Lung (tissue), 12 donors: ENCODE data around the gene OSBPL9. TPM values are rescaled to one million over a fixed set of nuclear protein-coding genes. Genes with fewer than 3 reads are reported as not detected.
A peak's percentile ranks its signal among the peaks of the same experiment; 100 is the strongest.
"Not testable (repeated sequence)": the region's sequence is repeated elsewhere in the genome, so short reads cannot be mapped to it uniquely, and the experiment has no call there.

Experiments used
- ATAC-seq: fragments of 200-7000 bp; cut with Tn5 transposase; one replicate; pipeline ENCODE4 v1.9.1; 2020; ENCODE audit warnings: moderate number of reproducible peaks; ENCODE audit not compliant: insufficient read depth, low FRiP score
- DNase-seq, 3 donors: peaks; one replicate each; pipeline ENCODE4 v3.0.0-alpha.2; 2013 to 2017
- H3K27ac ChIP-seq, 2 donors: one replicate each; pipeline ENCODE4 v1.5.1; 2013; ENCODE audit warnings: mild to moderate bottlenecking in 2 of 2, moderate library complexity in 2 of 2, control low read depth in 1 of 2, inconsistent platforms in 1 of 2, low read depth in 1 of 2, low read length in 1 of 2
- H3K27me3 ChIP-seq, 3 donors: one replicate each; pipeline ENCODE4 v1.5.1; 2013; ENCODE audit warnings: low read length in 2 of 3; ENCODE audit not compliant: control insufficient read depth in 3 of 3, insufficient read depth in 3 of 3
- H3K36me3 ChIP-seq, 4 donors: one replicate each; pipeline ENCODE4 v1.5.1; 2013; ENCODE audit warnings: low read length in 4 of 4, mild to moderate bottlenecking in 1 of 4, moderate library complexity in 1 of 4; ENCODE audit not compliant: control insufficient read depth in 4 of 4, insufficient read depth in 4 of 4
- H3K4me1 ChIP-seq, 5 donors: one replicate each; pipeline ENCODE4 v1.5.1; 2013; ENCODE audit warnings: low read length in 5 of 5, mild to moderate bottlenecking in 2 of 5, moderate library complexity in 1 of 5; ENCODE audit not compliant: control insufficient read depth in 5 of 5, insufficient read depth in 5 of 5
- H3K4me3 ChIP-seq: one replicate; pipeline ENCODE4 v1.5.1; 2013; ENCODE audit warnings: mild to moderate bottlenecking, control low read depth, moderate library complexity
- H3K9ac ChIP-seq, 2 donors: one replicate each; pipeline ENCODE4 v1.5.1; 2013; ENCODE audit warnings: low read length in 2 of 2, control low read depth in 1 of 2; ENCODE audit not compliant: insufficient read depth in 1 of 2
- H3K9me3 ChIP-seq, 4 donors: one replicate each; pipeline ENCODE4 v1.5.1; 2013; ENCODE audit warnings: low read length in 3 of 4, mild to moderate bottlenecking in 1 of 4, moderate library complexity in 1 of 4; ENCODE audit not compliant: control insufficient read depth in 4 of 4, insufficient read depth in 3 of 4
- WGBS, 2 donors: extraction: QIAGEN DNeasy Blood & Tissue Kit; methylation state at CpG; one replicate each; pipeline ENCODE4 v1.1.7; 2013; 5-methylcytosine and 5-hydroxymethylcytosine counted together
- polyA plus RNA-seq, 2 donors: library from polyadenylated mRNA; stranded (reverse); fragments of 200-250 nt; gene quantifications; one replicate each; pipeline ENCODE4 v1.2.1, GENCODE V29; 2013
- total RNA-seq, 2 donors: library from RNA; depleted of rRNA in 1 of 2; stranded (reverse); fragments of >200 nt in 1 of 2; gene quantifications; one replicate each; pipeline ENCODE4 v1.2.1, GENCODE V29; 2014 to 2021
- TF ChIP-seq, protein P1 (sequence below): IDR thresholded peaks from 2 replicates; pipeline ENCODE4 v1.5.1; 2012; ENCODE audit warnings: mild to moderate bottlenecking; ENCODE audit errors: control extremely low read depth, extremely low read depth
- donor health status: control.
- donor health status: control.
- donor health status: Bipolar disorder and iron deficiency.
- donor health status: healthy.
- donor health status: DM: yes; HTN: yes; CAD: no.

Gene OSBPL9
- total and polyA plus RNA-seq, 4 donors: 36.8 to 135 (median 72.4) TPM

DNA sequence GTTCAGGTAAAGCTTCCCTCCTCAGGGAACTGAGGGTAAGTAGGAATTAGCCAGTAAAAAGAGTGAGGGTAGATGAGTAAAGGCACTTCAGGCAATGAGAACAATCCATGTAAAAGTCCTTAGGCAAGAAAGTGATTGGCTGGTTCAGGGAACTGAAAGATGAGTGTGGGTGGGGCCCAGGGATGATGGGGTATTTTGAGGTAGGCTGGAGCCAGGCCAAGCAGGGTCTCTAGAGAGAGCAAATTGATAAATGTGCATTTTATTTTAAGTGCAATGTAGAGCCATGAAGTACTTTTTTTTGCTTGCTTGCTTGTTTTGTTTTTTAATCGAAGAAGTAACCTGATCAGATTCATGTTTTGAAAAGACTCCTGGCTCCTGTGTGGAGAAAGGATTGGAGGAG lies 26.5 kb downstream of the OSBPL9 start:
- ATAC-seq (no peak), DNase-seq (no peak)
- TF ChIP-seq, protein P1, sequence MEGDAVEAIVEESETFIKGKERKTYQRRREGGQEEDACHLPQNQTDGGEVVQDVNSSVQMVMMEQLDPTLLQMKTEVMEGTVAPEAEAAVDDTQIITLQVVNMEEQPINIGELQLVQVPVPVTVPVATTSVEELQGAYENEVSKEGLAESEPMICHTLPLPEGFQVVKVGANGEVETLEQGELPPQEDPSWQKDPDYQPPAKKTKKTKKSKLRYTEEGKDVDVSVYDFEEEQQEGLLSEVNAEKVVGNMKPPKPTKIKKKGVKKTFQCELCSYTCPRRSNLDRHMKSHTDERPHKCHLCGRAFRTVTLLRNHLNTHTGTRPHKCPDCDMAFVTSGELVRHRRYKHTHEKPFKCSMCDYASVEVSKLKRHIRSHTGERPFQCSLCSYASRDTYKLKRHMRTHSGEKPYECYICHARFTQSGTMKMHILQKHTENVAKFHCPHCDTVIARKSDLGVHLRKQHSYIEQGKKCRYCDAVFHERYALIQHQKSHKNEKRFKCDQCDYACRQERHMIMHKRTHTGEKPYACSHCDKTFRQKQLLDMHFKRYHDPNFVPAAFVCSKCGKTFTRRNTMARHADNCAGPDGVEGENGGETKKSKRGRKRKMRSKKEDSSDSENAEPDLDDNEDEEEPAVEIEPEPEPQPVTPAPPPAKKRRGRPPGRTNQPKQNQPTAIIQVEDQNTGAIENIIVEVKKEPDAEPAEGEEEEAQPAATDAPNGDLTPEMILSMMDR: no peak
- Histone ChIP-seq H3K9ac (no peak overlapping the region), H3K36me3 (peaks cover 0 to 3% (median 0%) of the 10 kb centered on the region in 4 donors), H3K4me1 (peaks cover 0 to 40% (median 14%) of the 10 kb centered on the region in 5 donors), H3K4me3 (no peak overlapping the region), H3K27ac (peak overlapping the region; percentile 55 to 90), H3K9me3 (no peaks in the 10 kb centered on the region), H3K27me3 (no peaks in the 10 kb centered on the region)
- 91 to 100% methylated on average over 1 of the region's 1 CpG for WGBS, 2 donors

DNA sequence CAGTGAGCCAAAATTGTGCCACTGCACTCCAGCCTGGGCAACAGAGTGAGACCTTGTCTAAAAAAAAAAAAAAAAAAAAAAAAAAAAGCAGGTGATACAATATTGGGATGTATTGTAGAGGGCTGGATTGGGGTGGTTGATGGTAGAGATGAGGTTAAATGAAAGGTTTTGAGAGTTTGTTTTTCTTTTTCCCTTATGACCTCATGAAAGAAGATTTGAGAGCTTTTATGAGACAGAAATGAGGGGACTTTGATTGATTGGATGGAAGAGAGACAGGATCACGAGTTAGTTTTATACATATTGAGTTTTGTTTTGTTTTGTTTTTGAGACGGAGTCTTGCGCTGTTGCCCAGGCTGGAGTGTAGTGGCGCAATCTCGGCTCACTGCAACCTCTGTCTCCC lies 27.1 kb downstream of the OSBPL9 start:
- peaks cover 0 to 40% (median 17%) of the 10 kb centered on the region in 5 donors for H3K4me1 ChIP-seq
- DNase-seq: no peak
- H3K4me3 ChIP-seq: no peak overlapping the region
- peaks cover 0 to 3% (median 0%) of the 10 kb centered on the region in 4 donors for H3K36me3 ChIP-seq
- H3K27me3 ChIP-seq: no peaks in the 10 kb centered on the region
- WGBS, 2 donors: 90 to 95% methylated on average over 5 of the region's 5 CpGs
- peak overlapping the region in 1 of 2 donors; percentile 12 for H3K27ac ChIP-seq
- TF ChIP-seq, protein P1: no peak
- H3K9ac ChIP-seq: no peak overlapping the region
- no peaks in the 10 kb centered on the region for H3K9me3 ChIP-seq
- no peak for ATAC-seq

DNA sequence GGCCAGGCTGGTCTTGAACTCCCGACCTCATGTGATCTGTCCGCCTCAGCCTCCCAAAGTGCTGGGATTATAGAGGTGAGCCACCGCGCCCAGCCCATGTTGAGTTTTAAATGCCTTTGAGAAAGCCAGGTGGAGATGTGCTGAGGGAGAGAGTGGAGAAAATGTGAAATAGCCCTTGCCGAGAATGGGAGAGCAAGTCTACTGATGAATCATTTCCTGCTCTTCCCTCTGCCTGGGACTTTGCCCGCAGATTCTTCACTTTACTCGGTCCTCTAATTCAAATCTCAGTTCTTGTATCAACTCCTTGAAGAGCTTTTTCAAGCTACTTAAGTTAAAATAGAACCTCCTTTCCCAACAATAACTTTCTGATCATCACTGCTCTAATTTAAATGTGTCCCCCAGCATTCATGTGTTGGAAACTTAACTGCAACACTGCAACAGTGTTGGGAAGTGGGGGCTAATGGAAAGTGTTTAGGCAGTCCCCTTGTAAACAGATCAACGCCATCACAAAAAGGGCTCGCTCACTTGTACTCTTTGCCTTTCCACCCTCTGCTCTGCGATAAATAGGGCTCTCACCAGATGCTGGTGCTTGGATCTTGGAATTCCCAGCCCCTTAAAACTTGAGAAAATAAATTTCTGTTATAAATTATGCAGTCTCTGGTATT lies 27.8 kb downstream of the OSBPL9 start:
- Histone ChIP-seq H3K27ac (peak overlapping the region in 1 of 2 donors; percentile 64), H3K9ac (no peak overlapping the region), H3K4me3 (no peak overlapping the region), H3K4me1 (peaks cover 0 to 42% (median 17%) of the 10 kb centered on the region in 5 donors), H3K9me3 (no peaks in the 10 kb centered on the region), H3K27me3 (no peaks in the 10 kb centered on the region), H3K36me3 (no peaks in the 10 kb centered on the region)
- no peak for DNase-seq
- TF ChIP-seq, protein P1: no peak
- WGBS, 2 donors: 83 to 87% methylated on average over 10 of the region's 10 CpGs
- no peak for ATAC-seq

DNA sequence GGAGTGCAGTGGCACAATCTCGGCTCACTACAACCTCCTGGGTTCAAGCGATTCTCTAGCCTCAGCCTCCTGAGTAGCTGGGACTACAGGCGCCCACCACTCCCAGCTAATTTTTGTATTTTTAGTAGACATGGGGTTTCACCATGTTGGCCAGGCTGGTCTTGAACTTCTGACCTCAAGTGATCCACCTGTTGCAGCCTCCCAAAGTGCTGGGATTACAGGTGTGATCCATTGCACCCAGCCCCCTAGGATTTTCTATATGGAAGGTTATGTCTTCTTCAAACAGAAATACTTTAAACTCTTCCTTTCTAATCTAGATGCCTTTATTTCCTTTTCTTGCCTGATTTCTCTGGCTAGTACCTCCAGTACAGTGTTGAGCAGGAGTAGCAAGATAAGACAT lies 29.7 kb downstream of the OSBPL9 start:
- H3K27ac ChIP-seq, H3K36me3 ChIP-seq, H3K27me3 ChIP-seq, H3K9me3 ChIP-seq, H3K4me3 ChIP-seq, H3K9ac ChIP-seq, ATAC-seq, DNase-seq: not testable (repeated sequence)
- H3K4me1 ChIP-seq: peaks cover 3 to 36% (median 17%) of the 10 kb centered on the region in 5 donors
- WGBS, 2 donors: 99 to 100% methylated on average over 3 of the region's 3 CpGs
